ENCODE measurements around the gene CACNA2D2. TPM values are rescaled to one million over a fixed set of nuclear protein-coding genes. Genes with fewer than 3 reads are reported as not detected.

The CACNA2D2 gene
- total RNA-seq, 4 donors from 2014 or later = 0.31 to 1.7 (median 0.66) TPM

- 100% methylated on average over 2 of the region's 3 CpGs; no CpG with 5 or more reads in 1 of the 2 donors for WGBS, 2 donors (ENCODE audit: low coverage in 1 of 2)
- Histone ChIP-seq H3K4me1 (peaks cover 0 to 22% (median 14%) of the 10 kb centered on the region in 3 donors), H3K9me3 (no peaks in the 10 kb centered on the region), H3K27me3 (no peaks in the 10 kb centered on the region), H3K27ac (no peak overlapping the region), H3K36me3 (no peaks in the 10 kb centered on the region), H3K4me3 (no peak overlapping the region)
- TF ChIP-seq CTCF (IDR thresholded peaks at IDR 0.05) (no peak), EP300 (IDR thresholded peaks at IDR 0.05) (no peak)
- ATAC-seq = no peak
Observed at GRCh38 chr3:50512131-50512530, 8.7 kb upstream of the CACNA2D2 start.

GRCh38 chr3:50510325-50510724, 6.9 kb upstream of the CACNA2D2 start:
- Histone ChIP-seq H3K36me3 (no peaks in the 10 kb centered on the region), H3K9me3 (no peaks in the 10 kb centered on the region), H3K27me3 (no peaks in the 10 kb centered on the region), H3K4me1 (peaks cover 0 to 4% (median 2%) of the 10 kb centered on the region in 3 donors), H3K27ac (no peak overlapping the region), H3K4me3 (no peak overlapping the region)
- TF ChIP-seq POLR2A (IDR thresholded peaks at IDR 0.05) = no peak
- no peak for TF ChIP-seq EP300 (IDR thresholded peaks at IDR 0.05)
- no peak for TF ChIP-seq CTCF (IDR thresholded peaks at IDR 0.05)
- no peak for TF ChIP-seq POLR2AphosphoS5 (IDR thresholded peaks at IDR 0.05)
- WGBS, 2 donors (ENCODE audit: low coverage in 1 of 2) = 100% methylated on average over 1 of the region's 2 CpGs; no CpG with 5 or more reads in 1 of the 2 donors
- no peak for ATAC-seq

- Histone ChIP-seq H3K36me3 (no peaks in the 10 kb centered on the region), H3K4me1 (no peaks in the 10 kb centered on the region), H3K27ac (no peak overlapping the region), H3K27me3 (no peaks in the 10 kb centered on the region), H3K9me3 (no peaks in the 10 kb centered on the region), H3K4me3 (no peak overlapping the region)
- WGBS, 2 donors (ENCODE audit: low coverage in 1 of 2) = 68 to 75% methylated on average over 2 to 3 of the region's 5 CpGs
- TF ChIP-seq EP300 (IDR thresholded peaks at IDR 0.05) (no peak), POLR2A (IDR thresholded peaks at IDR 0.05) (no peak), CTCF (IDR thresholded peaks at IDR 0.05) (no peak), POLR2AphosphoS5 (IDR thresholded peaks at IDR 0.05) (no peak)
- no peak for ATAC-seq
Observed at GRCh38 chr3:50509715-50510114, 6.3 kb upstream of the CACNA2D2 start.

GRCh38 chr3:50508821-50509220, 5.4 kb upstream of the CACNA2D2 start:
- H3K4me3 ChIP-seq = no peak overlapping the region
- ATAC-seq = no peak
- H3K36me3 ChIP-seq = no peaks in the 10 kb centered on the region
- no peaks in the 10 kb centered on the region for H3K27me3 ChIP-seq
- peaks cover 0 to 4% (median 4%) of the 10 kb centered on the region in 3 donors for H3K4me1 ChIP-seq
- H3K9me3 ChIP-seq = no peaks in the 10 kb centered on the region
- TF ChIP-seq POLR2AphosphoS5 (IDR thresholded peaks at IDR 0.05) (no peak), EP300 (IDR thresholded peaks at IDR 0.05) (no peak), CTCF (IDR thresholded peaks at IDR 0.05) (no peak), POLR2A (IDR thresholded peaks at IDR 0.05) (no peak)
- 100% methylated on average over 1 of the region's 1 CpG; no CpG with 5 or more reads in 1 of the 2 donors for WGBS, 2 donors (ENCODE audit: low coverage in 1 of 2)
- no peak overlapping the region for H3K27ac ChIP-seq

- Histone ChIP-seq H3K4me1 (peaks cover 0 to 20% (median 11%) of the 10 kb centered on the region in 3 donors), H3K27ac (no peak overlapping the region), H3K27me3 (peaks cover 10% of the 10 kb centered on the region), H3K9me3 (no peaks in the 10 kb centered on the region), H3K4me3 (no peak overlapping the region), H3K36me3 (no peaks in the 10 kb centered on the region)
- TF ChIP-seq POLR2A (IDR thresholded peaks at IDR 0.05) = no peak
- no peak for TF ChIP-seq POLR2AphosphoS5 (IDR thresholded peaks at IDR 0.05)
- TF ChIP-seq EP300 (IDR thresholded peaks at IDR 0.05) = no peak
- TF ChIP-seq CTCF (IDR thresholded peaks at IDR 0.05) = no peak
- ATAC-seq = no peak
- WGBS, 2 donors (ENCODE audit: low coverage in 1 of 2) = 78 to 90% methylated on average over 3 to 4 of the region's 4 CpGs
Observed at GRCh38 chr3:50506169-50506568, 2.7 kb upstream of the CACNA2D2 start.
